SK-N-SH (cell line): ENCODE data around the gene SLC39A7. TPM values are rescaled to one million over a fixed set of nuclear protein-coding genes. Genes with fewer than 3 reads are reported as not detected.
A peak's percentile ranks its signal among the peaks of the same experiment; 100 is the strongest.

Source experiments
- CTCF ChIA-PET: fragments of 300-600, 350-600 bp; formaldehyde crosslinking; extraction: SDS; loops from one replicate; lab custom pipeline; 2021; lab: Yijun Ruan, JAX
- POLR2A ChIA-PET: fragments of 350-600 bp; sonication (Branson Sonifier 250); formaldehyde crosslinking; extraction: SDS; loops from one replicate; lab custom pipeline; 2020; ENCODE audit warnings: antibody characterized with exemption, inconsistent platforms; lab: Yijun Ruan, JAX
- DNase-seq: peaks from one replicate; pipeline ENCODE4 v3.0.0; 2012
- H2AFZ ChIP-seq: fragments of 200-600 bp; sonication (generic); 2 replicates; pipeline ENCODE4 v1.8.1; 2016; ENCODE audit warnings: antibody characterized with exemption, mild to moderate bottlenecking, low read depth
- H3F3A ChIP-seq: fragments of 200-600 bp; sonication (generic); replicated peaks from 2 replicates; pipeline ENCODE3; 2016; ENCODE audit warnings: antibody characterized with exemption, mild to moderate bottlenecking; ENCODE audit not compliant: insufficient read depth
- H3K27ac ChIP-seq, 2 experiments: fragments of 200-500 bp in 1 of 2; fragments of 200-600 bp in 1 of 2; sonication (Bioruptor generic) in 1 of 2; sonication (generic), shearing (Covaris generic) in 1 of 2; 2 replicates each; pipeline versions ENCODE4 v1.5.1 to v1.6.1; 2014 to 2016; ENCODE audit warnings: low read depth in 2 of 2, inconsistent platforms in 1 of 2, low read length in 1 of 2, mild to moderate bottlenecking in 1 of 2, mixed read lengths in 1 of 2
- H3K27me3 ChIP-seq: fragments of 200-600 bp; sonication (generic), shearing (Covaris generic); 2 replicates; pipeline ENCODE4 v1.6.1; 2016; ENCODE audit warnings: mixed run types; ENCODE audit not compliant: insufficient read depth
- H3K36me3 ChIP-seq, 2 experiments: fragments of 200-500 bp in 1 of 2; fragments of 200-600 bp in 1 of 2; sonication (Bioruptor generic) in 1 of 2; sonication (generic) in 1 of 2; replicated peaks in 1 of 2; 2 replicates each; pipeline versions ENCODE3 to v1.5.1; 2014 to 2016; ENCODE audit warnings: low read length in 1 of 2, mild to moderate bottlenecking in 1 of 2; ENCODE audit not compliant: insufficient read depth in 2 of 2, control insufficient read depth in 1 of 2
- H3K4me1 ChIP-seq, 2 experiments: fragments of 200-500 bp in 1 of 2; fragments of 200-600 bp in 1 of 2; sonication (Bioruptor generic) in 1 of 2; sonication (generic), shearing (Covaris generic) in 1 of 2; 2 replicates each; pipeline versions ENCODE4 v1.5.1 to v1.6.1; 2014 to 2016; ENCODE audit warnings: low read depth in 1 of 2, low read length in 1 of 2, mixed run types in 1 of 2; ENCODE audit not compliant: insufficient read depth in 2 of 2, control insufficient read depth in 1 of 2
- H3K4me2 ChIP-seq: fragments of 200-600 bp; sonication (generic), shearing (Covaris generic); 2 replicates; pipeline ENCODE4 v1.6.1; 2017; ENCODE audit warnings: mixed run types
- H3K4me3 ChIP-seq, 2 experiments: fragments of 200-500 bp in 1 of 2; fragments of 200-600 bp in 1 of 2; sonication (Bioruptor generic) in 1 of 2; sonication (generic), shearing (Covaris generic) in 1 of 2; 2 replicates each; pipeline versions ENCODE4 v1.5.1 to v1.8.1; 2014 to 2016; ENCODE audit warnings: low read depth in 2 of 2, inconsistent platforms in 1 of 2, low read length in 1 of 2, mild to moderate bottlenecking in 1 of 2, mixed read lengths in 1 of 2, moderate library complexity in 1 of 2
- H3K79me2 ChIP-seq: fragments of 200-600 bp; sonication (generic); 2 replicates; pipeline ENCODE4 v1.8.1; 2017; ENCODE audit warnings: mild to moderate bottlenecking; ENCODE audit not compliant: insufficient read depth
- H3K9ac ChIP-seq: fragments of 200-600 bp; sonication (generic); 2 replicates; pipeline ENCODE4 v1.6.1; 2017; ENCODE audit warnings: mixed run types
- H3K9me2 ChIP-seq: fragments of 200-600 bp; sonication (generic); 2 replicates; pipeline ENCODE4 v1.6.1; 2017; ENCODE audit warnings: mixed run types
- H3K9me3 ChIP-seq: fragments of 200-600 bp; sonication (generic); 2 replicates; pipeline ENCODE4 v1.6.1; 2017; ENCODE audit warnings: mixed run types, mild to moderate bottlenecking, moderate library complexity
- H4K20me1 ChIP-seq: fragments of 200-600 bp; sonication (generic); 2 replicates; pipeline ENCODE4 v1.6.1; 2017; ENCODE audit warnings: mild to moderate bottlenecking, mixed run types; ENCODE audit not compliant: insufficient read depth
- EP300 ChIP-seq, 2 experiments: IDR thresholded peaks; 2 replicates each; pipeline versions ENCODE4 v1.4.0 to v1.6.1; 2012; ENCODE audit warnings: borderline replicate concordance in 1 of 2, low read depth in 1 of 2, low read length in 1 of 2
- FOSL2 ChIP-seq: IDR thresholded peaks from 2 replicates; pipeline ENCODE4 v1.4.0; 2012; ENCODE audit warnings: low read depth, mild to moderate bottlenecking, moderate library complexity, borderline replicate concordance
- FOXJ3 ChIP-seq: sonication (generic); formaldehyde crosslinking; IDR thresholded peaks from 2 replicates; pipeline ENCODE4 v1.5.1; 2020; ENCODE audit warnings: mild to moderate bottlenecking, missing genetic modification reagents
- FOXM1 ChIP-seq: IDR thresholded peaks from 2 replicates; pipeline ENCODE4 v1.4.0; 2012; ENCODE audit warnings: low read depth, mild to moderate bottlenecking
- GATA2 ChIP-seq: sonication (generic); formaldehyde crosslinking; IDR thresholded peaks from 2 replicates; pipeline ENCODE4 v1.5.0; 2020; ENCODE audit warnings: mild to moderate bottlenecking, missing genetic modification reagents
- NFIC ChIP-seq: IDR thresholded peaks from 2 replicates; pipeline ENCODE4 v1.4.0; 2012; ENCODE audit warnings: borderline replicate concordance
- NRF1 ChIP-seq: IDR thresholded peaks from 2 replicates; pipeline ENCODE4 v1.6.1; 2012; ENCODE audit warnings: low read depth, mild to moderate bottlenecking, low read length
- RFX5 ChIP-seq: IDR thresholded peaks from 2 replicates; pipeline ENCODE4 v1.6.1; 2012; ENCODE audit warnings: mild to moderate bottlenecking, improper control_type of control experiment, low read length
- RXRA ChIP-seq: IDR thresholded peaks from 2 replicates; pipeline ENCODE4 v1.4.0; 2012; ENCODE audit warnings: low read depth, mild to moderate bottlenecking, borderline replicate concordance
- SIN3A ChIP-seq: IDR thresholded peaks from 2 replicates; pipeline ENCODE4 v1.6.1; 2012; ENCODE audit warnings: low read depth, mild to moderate bottlenecking, low read length, moderate library complexity, borderline replicate concordance
- SMC3 ChIP-seq: IDR thresholded peaks from 2 replicates; pipeline ENCODE4 v1.6.1; 2012; ENCODE audit warnings: low read depth, low read length, improper control_type of control experiment
- TAF1 ChIP-seq: IDR thresholded peaks from 2 replicates; pipeline ENCODE4 v1.6.1; 2012; ENCODE audit warnings: low read depth, mild to moderate bottlenecking, low read length, moderate library complexity, borderline replicate concordance
- USF2 ChIP-seq: fragments of 150-350 bp; IDR thresholded peaks from 2 replicates; pipeline ENCODE4 v1.6.1; 2017; ENCODE audit warnings: antibody characterized with exemption, low read length, low read depth, borderline replicate concordance
- YY1 ChIP-seq: IDR thresholded peaks from 2 replicates; pipeline ENCODE4 v1.4.0; 2012; ENCODE audit warnings: low read depth, mild to moderate bottlenecking
- WGBS: methylation state at CpG from one replicate; pipeline ENCODE4 v1.1.6; 2017; ENCODE audit warnings: low lambda C conversion rate; 5-methylcytosine and 5-hydroxymethylcytosine counted together
- polyA plus RNA-seq, 3 experiments: library from polyadenylated mRNA; depleted of rRNA; stranded (reverse); fragments of >200 nt; gene quantifications; 2 replicates each; pipeline ENCODE4 v1.2.3, GENCODE V29; 2012
- TF ChIP-seq, protein P1 (sequence below): IDR thresholded peaks from 2 replicates; pipeline ENCODE4; 2012
- TF ChIP-seq, protein P2 (sequence below): fragments of 200-600 bp; sonication (generic); IDR thresholded peaks from 2 replicates; pipeline ENCODE4 v1.6.1; 2017; ENCODE audit warnings: antibody characterized with exemption, mild to moderate bottlenecking, moderate library complexity

Gene SLC39A7
- polyA plus RNA-seq, 1 of the 3 experiments (the other 2 are of a cell fraction): 129 TPM

DNA sequence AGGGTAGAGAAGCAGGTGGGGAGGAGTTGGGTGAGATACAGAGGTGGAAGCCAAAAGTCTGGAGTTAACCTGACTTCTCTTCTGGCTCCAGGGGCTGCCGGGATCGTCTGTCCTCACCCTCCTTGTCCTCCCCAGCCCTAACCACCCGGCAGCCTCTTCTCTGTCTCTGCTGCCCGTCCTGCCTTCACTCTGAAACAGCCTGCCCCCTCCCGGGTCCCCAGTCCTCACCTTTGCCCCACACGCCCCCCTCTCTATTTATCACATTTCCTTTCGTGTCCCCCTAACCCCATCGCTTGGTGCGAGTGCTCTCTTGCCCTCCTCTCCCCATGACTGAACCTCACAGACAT lies 13.3 kb downstream of the SLC39A7 start:
- peaks cover 4 to 25% of the 10 kb centered on the region in 2 experiments; a peak in 3 of 4 replicates for H3K4me1 ChIP-seq
- ChIA-PET POLR2A (no interaction called here), CTCF (interaction anchor here (1.1 to 2.7 kb wide), 2 partner anchors 34 to 52 kb away, joined by 5 to 9 read pairs; no protein-coding TSS in a partner anchor)
- peak overlapping the region; percentile 57 to 66 for H3K4me3 ChIP-seq
- peaks cover 2% of the 10 kb centered on the region for H3F3A ChIP-seq
- TF ChIP-seq, protein P1, sequence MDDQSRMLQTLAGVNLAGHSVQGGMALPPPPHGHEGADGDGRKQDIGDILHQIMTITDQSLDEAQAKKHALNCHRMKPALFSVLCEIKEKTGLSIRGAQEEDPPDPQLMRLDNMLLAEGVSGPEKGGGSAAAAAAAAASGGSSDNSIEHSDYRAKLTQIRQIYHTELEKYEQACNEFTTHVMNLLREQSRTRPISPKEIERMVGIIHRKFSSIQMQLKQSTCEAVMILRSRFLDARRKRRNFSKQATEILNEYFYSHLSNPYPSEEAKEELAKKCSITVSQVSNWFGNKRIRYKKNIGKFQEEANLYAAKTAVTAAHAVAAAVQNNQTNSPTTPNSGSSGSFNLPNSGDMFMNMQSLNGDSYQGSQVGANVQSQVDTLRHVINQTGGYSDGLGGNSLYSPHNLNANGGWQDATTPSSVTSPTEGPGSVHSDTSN: no peak
- no peak for TF ChIP-seq EP300 (IDR thresholded peaks at IDR 0.05; ENCODE audit: borderline replicate concordance in 1 of 2, low read depth in 1 of 2, low read length in 1 of 2)
- no peak for TF ChIP-seq NFIC
- no peak for TF ChIP-seq FOSL2
- TF ChIP-seq SMC3: no peak
- no peak for TF ChIP-seq RFX5
- no peak for TF ChIP-seq FOXJ3 (CRISPR knock-in tag)
- no peak for TF ChIP-seq YY1
- TF ChIP-seq RXRA: no peak
- no peak for TF ChIP-seq GATA2 (CRISPR knock-in tag)
- H3K79me2 ChIP-seq: peaks cover 2% of the 10 kb centered on the region; the same call in 1 of the 2 replicates
- H2AFZ ChIP-seq: peak overlapping the region; percentile 66; the same call in 1 of the 2 replicates
- peaks cover 10 to 19% of the 10 kb centered on the region in 2 experiments for H3K36me3 ChIP-seq
- no peak overlapping the region; the same call in 1 of the 2 replicates for H3K9ac ChIP-seq
- no peaks in the 10 kb centered on the region for H3K9me2 ChIP-seq
- no peaks in the 10 kb centered on the region for H3K9me3 ChIP-seq
- no peaks in the 10 kb centered on the region; the same call in 1 of the 2 replicates for H3K27me3 ChIP-seq
- no peak for DNase-seq
- 66% methylated on average over 9 of the region's 9 CpGs for WGBS
- H4K20me1 ChIP-seq: no peaks in the 10 kb centered on the region
- no peak overlapping the region for H3K27ac ChIP-seq
- peak overlapping the region; percentile 94 for H3K4me2 ChIP-seq

- TF ChIP-seq, protein P2, sequence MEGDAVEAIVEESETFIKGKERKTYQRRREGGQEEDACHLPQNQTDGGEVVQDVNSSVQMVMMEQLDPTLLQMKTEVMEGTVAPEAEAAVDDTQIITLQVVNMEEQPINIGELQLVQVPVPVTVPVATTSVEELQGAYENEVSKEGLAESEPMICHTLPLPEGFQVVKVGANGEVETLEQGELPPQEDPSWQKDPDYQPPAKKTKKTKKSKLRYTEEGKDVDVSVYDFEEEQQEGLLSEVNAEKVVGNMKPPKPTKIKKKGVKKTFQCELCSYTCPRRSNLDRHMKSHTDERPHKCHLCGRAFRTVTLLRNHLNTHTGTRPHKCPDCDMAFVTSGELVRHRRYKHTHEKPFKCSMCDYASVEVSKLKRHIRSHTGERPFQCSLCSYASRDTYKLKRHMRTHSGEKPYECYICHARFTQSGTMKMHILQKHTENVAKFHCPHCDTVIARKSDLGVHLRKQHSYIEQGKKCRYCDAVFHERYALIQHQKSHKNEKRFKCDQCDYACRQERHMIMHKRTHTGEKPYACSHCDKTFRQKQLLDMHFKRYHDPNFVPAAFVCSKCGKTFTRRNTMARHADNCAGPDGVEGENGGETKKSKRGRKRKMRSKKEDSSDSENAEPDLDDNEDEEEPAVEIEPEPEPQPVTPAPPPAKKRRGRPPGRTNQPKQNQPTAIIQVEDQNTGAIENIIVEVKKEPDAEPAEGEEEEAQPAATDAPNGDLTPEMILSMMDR: no peak
- TF ChIP-seq FOXM1 (no peak), NRF1 (no peak), USF2 (no peak), TAF1 (no peak), RXRA (no peak), SIN3A (no peak), GATA2 (CRISPR knock-in tag) (no peak)
- ChIA-PET CTCF (interaction anchor here (1.0 kb wide), 3 partner anchors 33 to 54 kb away, joined by 3 read pairs; no protein-coding TSS in a partner anchor), POLR2A (no interaction called here)
- WGBS: 69% methylated on average over 8 of the region's 9 CpGs
- Histone ChIP-seq H2AFZ (no peak overlapping the region), H3K27ac (no peak overlapping the region), H3F3A (no peaks in the 10 kb centered on the region), H3K9ac (no peak overlapping the region), H3K4me1 (peaks cover 4 to 19% of the 10 kb centered on the region in 2 experiments; a peak in 3 of 4 replicates), H3K27me3 (peaks cover 9% of the 10 kb centered on the region; the same call in 1 of the 2 replicates), H4K20me1 (no peaks in the 10 kb centered on the region), H3K36me3 (peaks cover 5 to 10% of the 10 kb centered on the region in 2 experiments), H3K9me2 (no peaks in the 10 kb centered on the region), H3K79me2 (no peaks in the 10 kb centered on the region), H3K4me2 (no peak overlapping the region), H3K9me3 (no peaks in the 10 kb centered on the region), H3K4me3 (no peak overlapping the region)
- no peak for DNase-seq
These were observed 14.8 kb downstream of the SLC39A7 start for GRCh38 chr6:33215271-33216116.
